Endothelial cell of hepatic sinusoid (primary cell): ENCODE measurements around the gene IRX1.

ENCODE experiments used
- in situ Hi-C: cut with HindIII; loops from 2 replicates; pipeline ENCODE4 v1.10.0; 2017; ENCODE audit warnings: low sequenced_read_pairs

Gene IRX1

DNA sequence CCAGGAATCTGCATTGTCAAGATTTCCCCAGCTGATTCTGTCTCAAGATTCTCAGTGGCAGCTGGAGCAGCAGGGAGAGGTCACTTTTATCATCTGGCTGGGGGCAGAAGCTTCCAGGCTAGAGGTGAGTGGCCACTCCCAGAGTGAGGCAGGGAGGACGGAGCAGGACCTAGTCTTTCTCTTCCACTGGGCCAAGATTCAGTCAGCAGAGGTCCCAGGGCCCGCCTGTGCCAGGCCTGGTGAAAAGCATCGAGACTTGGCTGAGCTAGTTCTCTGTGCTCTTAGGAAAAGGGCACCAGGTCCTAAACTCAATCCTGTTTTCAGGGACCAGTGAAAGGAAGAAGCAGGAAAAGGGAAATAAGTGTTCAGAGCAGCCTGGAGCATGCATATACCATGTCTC lies 46.6 kb downstream of the IRX1 start:
- in situ Hi-C loops = no loop called here

GRCh38 chr5:3650320-3650719 lies 54.7 kb downstream of the IRX1 start:
- in situ Hi-C loops = no loop called here

- in situ Hi-C loops = no loop called here
Observed at GRCh38 chr5:3650868-3651267, 55.2 kb downstream of the IRX1 start.
